IPS-18c (cell line): ENCODE data around the gene AGK.

Experiments
- H3K4me3 ChIP-seq: 2 replicates; pipeline ENCODE4 v1.7.0; 2013; ENCODE audit warnings: low read depth, mild to moderate bottlenecking, low read length, moderate library complexity; ENCODE audit not compliant: insufficient read depth
- H3K9me3 ChIP-seq: one replicate; pipeline ENCODE4 v1.6.1; 2013; ENCODE audit warnings: mild to moderate bottlenecking, low read length, moderate library complexity; ENCODE audit not compliant: control insufficient read depth, insufficient read depth

Gene AGK

DNA sequence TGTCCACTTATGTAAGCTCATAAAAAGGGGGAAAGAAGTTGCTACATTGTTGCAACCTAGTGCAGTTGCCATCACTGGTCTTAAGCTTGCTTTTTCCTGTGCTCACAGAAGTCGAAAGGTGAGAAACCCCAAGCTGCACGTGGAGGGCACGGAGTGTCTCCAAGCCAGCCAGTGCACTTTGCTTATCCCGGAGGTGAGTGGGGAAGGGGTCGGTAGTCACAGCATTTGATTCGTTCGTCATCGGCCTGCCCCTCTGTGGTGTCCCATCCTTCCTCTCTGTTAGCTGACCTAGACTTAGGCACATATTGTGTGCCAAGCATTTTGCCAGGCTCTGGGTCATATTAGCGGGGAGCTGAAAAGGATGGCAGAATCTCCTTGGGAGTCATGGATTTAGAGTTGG, 100.2 kb downstream of the AGK start:
- Histone ChIP-seq H3K4me3 (no peak overlapping the region), H3K9me3 (no peaks in the 10 kb centered on the region)

DNA sequence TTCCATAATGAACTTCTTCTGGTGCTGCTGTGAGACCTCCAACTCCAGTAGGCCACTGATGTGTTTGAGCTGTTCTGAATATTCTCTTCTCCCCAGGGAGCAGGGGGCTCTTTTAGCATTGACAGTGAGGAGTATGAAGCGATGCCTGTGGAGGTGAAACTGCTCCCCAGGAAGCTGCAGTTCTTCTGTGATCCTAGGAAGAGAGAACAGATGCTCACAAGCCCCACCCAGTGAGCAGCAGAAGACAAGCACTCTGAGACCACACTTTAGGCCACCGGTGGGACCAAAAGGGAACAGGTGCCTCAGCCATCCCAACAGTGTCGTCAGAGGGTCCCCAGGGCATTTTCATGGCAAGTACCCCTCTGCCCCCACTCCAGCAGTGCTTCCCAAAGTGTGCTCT, 101.5 kb downstream of the AGK start:
- no peaks in the 10 kb centered on the region for H3K9me3 ChIP-seq
- no peak overlapping the region for H3K4me3 ChIP-seq

DNA sequence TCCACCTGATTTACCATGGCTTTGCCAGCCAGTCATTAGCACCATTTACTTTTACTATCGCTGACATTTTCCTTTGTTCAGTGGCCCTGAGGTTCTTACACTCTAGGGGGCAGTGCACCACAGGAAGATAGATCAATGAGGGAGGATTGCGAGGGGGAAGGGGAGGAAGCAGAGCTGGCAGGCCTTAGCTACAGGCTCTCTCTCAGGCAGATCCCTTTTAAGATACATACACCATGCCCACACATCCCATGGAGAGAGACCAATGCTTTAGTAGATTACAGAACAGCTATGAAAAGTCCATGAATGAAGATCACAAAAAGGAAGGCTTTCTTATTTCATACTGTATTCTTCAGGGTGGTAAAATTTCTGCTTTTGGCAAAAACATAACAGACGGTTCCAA, 103.3 kb downstream of the AGK start:
- Histone ChIP-seq H3K9me3 (no peaks in the 10 kb centered on the region), H3K4me3 (no peak overlapping the region)

DNA sequence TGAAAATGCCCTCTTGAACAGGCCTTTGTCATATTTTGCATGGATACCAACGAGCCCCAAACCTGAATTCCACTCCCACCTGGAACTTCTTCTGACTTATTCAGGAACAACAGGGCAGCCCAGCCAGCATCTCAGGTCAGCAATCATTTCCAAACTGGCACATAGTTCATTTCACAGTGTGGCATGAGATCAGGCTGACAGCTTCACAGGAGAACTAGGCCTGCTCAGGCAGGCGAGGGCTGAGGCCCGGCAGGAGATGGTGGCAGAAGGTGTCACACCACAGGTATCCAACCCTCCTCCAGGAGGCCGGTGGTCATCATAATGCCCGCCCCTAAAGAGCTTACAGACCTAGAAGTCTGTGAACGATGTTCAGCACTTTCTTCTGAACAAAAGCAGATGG, 108.3 kb downstream of the AGK start:
- Histone ChIP-seq H3K4me3 (no peak overlapping the region), H3K9me3 (no peaks in the 10 kb centered on the region)

DNA sequence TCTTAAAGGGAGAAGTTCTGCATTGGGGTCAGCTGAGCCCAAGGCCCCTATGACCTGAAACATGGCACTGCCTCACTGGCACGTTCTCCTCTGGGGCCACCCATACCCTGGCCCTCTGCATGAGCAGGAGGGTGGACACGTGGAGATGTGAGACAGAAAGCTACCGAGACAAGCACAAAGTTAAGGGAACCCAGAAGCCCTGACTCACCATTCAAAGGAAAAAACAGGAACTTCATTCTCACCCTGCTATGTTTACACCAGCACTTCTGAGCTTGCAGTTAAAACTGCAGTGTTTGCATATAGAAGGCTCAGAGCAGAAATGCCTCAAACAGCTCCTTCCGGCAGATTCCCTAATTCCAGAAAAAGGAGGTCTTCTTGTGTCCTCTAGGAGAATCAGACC, 109.0 kb downstream of the AGK start:
- Histone ChIP-seq H3K9me3 (no peaks in the 10 kb centered on the region), H3K4me3 (no peak overlapping the region)

DNA sequence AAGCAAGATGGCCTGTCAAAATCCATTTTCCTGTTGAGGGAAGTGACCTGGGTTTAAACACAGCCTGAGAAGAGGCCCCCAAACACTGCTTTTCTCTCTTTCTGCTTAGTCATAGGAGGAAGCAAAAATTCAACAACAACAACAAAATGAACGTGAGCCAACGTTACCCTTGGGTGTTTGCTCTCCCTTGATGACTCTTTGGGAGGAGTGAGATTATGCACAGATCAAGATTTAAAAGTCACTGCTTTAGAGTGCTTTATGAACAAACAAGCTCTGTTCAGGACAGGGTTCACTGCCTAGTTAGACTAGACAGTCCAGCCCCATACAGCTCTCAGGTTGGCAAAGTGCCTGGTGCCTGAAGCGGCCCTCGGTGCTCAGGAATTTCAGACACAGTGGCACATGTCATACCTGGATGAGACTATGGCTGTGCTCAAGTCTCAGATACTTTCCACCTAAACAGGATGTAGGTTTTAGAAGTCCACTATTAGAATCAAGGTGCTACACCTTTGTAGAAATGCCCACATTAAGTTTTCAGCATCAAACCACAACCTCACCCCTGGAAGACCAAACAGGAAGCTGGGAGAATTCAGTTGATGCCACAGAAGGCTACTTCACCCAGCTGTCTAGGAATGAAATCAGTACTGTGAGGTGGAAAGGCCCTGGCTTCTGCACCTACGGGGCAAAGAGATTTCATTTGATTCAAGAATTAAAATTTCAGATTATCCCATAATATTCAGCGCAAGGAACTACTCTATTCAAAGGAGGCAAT, 112.1 kb downstream of the AGK start:
- no peak overlapping the region for H3K4me3 ChIP-seq
- H3K9me3 ChIP-seq = no peaks in the 10 kb centered on the region

DNA sequence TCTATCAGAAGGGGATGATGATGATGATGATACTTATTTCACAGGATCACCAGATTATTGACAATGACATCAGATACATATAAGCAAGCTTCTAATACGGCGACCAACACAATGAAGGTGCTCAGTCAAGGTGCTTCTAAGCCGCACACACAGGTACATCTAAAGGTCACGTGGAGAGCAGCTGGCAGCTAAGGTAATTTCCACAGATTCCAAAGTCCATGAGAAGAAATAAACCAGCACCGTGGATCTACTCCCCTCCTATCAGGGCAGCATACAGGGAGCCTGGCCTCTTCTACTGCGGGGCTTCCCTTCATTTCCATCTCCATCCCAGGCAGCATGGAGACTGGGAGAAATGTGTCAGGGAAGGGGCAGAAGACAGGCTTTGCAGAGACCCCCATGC, 113.2 kb downstream of the AGK start:
- Histone ChIP-seq H3K4me3 (no peak overlapping the region), H3K9me3 (no peaks in the 10 kb centered on the region)

DNA sequence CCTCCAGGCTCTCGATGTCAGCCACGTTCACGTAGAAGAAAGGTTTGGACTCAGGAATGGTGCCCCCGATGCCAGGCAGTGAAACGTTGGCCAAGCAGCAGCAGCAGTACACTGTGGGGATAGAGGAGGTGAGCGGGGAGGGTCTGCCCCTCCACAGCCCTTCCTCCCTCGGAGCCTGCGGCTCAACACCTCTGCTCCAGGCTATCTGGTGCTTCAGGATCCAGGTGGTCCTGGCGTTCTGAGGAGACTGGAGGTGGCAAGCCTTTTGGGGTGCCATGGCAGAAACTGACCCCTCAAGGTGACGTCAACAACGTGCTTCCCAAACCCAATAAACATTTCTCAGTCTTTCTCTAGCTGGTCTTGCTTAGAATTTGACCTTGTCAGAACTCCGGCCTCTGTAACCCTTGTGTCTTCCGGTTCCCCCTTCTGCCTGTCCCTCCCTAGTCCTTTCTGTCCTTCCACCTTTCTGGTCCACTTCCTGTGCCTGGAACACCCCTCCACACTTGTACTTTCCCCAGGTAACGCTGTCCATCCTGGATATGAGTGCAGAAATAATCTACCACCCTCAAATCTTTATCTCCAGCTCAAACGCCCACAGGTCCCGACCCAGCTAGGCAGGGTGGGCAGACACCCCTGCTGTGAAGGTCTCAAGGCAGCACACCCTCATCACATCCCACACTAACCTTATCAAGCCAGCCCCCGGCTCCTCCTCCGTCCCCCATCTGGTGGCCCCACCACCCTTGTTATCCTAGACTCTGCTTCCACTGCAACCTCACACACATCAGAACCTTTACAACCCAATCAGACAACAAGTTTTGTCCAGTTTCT, 114.2 kb downstream of the AGK start:
- Histone ChIP-seq H3K4me3 (no peak overlapping the region), H3K9me3 (no peaks in the 10 kb centered on the region)

DNA sequence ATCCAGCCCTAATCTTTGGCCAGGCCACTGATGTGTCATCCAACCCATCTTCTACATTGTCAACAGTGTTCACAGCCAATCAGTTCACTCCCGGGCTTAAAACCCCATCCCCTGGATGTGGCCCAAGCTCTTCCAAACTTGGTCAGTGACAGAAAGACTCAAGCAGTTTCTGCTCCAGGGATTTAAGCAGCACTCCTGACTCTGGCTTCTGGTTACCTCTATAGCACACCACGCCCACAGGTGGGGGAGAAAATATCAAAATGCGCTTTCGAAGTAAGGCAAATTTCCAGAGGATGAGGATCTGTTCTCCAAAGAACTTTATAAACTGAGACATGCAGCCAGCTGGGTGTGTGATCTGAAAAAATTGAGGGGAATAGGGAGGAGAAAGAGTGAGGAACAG, 114.9 kb downstream of the AGK start:
- H3K9me3 ChIP-seq = no peaks in the 10 kb centered on the region
- no peak overlapping the region for H3K4me3 ChIP-seq

DNA sequence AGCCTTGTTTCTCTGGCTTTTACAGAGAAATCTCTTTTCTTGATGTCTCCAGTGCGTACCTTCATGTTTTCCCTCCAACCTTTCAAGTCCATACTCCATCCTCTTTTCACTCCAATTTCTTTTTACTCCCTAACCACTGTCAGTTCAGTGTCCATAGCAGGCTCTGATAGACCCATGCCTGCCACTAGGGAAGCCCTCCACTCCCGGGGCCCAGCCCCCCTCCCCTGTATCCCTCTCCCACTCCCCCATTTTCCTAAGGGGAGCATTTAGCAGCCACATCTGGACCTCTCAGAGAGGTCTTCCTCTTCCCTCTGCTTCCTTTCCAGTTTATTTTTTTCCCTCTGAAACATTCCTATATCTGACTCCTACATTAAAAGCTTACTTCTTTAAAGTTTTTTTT, 117.6 kb downstream of the AGK start:
- no peak overlapping the region for H3K4me3 ChIP-seq
- H3K9me3 ChIP-seq = peaks cover 2% of the 10 kb centered on the region

DNA sequence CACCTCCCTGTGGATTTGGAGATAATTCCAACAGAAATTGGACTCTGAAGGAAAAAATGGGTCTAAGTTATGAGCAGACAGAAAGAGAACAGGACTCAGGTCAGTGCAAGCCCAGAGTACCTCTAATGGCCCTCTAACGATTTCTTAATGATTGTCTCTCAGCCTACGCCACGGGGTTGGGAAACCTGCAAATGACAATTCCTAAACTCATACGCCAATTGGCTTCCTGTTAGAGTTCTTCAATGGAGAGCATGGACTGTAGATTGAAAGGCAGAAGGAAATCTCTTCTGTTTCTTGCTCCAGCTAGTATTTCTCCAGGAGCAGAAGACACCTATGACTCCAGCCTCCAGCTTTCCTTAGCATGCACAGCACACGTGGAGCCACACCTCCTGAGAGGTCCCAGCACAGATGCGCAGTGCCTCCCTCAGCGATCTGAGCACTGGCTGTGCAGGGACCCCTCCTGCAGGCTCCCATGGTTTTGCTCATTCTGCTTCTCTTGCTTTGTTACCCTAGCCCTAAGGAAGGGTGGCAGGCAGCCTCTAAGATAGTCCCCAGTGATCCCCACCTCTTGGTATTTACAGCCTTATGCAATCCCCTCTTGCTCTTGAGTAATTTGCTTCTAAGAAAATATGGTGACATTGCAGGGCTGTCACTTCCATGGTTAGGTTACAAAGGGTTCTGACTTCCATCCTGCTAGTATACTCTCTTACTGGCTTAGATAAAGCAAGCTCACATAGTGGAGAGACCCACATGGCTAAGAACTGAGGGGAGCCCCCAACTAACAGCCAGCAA, 120.7 kb downstream of the AGK start:
- H3K9me3 ChIP-seq = peaks cover 2% of the 10 kb centered on the region
- H3K4me3 ChIP-seq = no peak overlapping the region

DNA sequence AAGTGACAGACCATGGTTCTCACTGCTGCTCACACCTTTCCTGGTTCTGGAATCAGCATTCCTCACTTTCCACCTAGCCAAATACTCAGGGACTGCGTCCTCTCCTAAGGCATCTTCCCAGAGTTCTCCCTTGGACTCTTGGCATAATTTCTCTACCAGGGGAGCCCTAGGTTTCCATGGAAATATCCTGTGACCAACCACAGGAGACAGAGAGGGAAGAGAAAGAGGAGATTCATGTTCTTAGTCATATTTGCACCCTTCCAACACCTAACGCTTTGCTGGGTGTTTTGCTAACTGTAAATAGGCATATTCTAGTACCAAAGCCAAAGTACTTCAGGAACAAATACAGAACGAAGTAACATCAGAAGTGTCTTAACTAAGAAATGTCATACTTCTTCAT, 122.1 kb downstream of the AGK start:
- Histone ChIP-seq H3K4me3 (no peak overlapping the region), H3K9me3 (peaks cover 2% of the 10 kb centered on the region)

DNA sequence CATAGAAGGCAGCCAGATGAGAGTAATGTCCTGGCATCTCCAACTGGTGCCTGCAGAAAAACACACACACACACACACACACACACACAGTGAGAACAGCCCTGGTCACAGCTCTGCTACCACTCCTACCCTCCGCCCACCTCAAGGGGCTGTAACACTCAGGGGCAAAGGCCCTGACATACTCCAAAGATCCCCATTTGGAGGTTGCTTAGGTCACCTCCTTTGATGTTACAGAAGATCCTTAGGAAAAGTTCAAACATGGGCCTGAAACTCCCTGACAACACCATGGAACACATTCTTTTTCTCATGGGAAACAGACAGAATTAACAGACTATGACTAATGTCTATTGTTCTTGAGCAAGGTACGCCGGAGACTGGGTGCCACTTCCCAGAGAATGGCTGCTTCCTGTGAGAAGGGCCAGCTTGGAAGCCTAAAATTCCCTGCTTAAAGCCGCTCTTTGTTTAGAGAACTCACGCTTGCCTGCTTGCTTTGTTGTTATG, 123.0 kb downstream of the AGK start:
- Histone ChIP-seq H3K9me3 (peaks cover 2% of the 10 kb centered on the region), H3K4me3 (no peak overlapping the region)

DNA sequence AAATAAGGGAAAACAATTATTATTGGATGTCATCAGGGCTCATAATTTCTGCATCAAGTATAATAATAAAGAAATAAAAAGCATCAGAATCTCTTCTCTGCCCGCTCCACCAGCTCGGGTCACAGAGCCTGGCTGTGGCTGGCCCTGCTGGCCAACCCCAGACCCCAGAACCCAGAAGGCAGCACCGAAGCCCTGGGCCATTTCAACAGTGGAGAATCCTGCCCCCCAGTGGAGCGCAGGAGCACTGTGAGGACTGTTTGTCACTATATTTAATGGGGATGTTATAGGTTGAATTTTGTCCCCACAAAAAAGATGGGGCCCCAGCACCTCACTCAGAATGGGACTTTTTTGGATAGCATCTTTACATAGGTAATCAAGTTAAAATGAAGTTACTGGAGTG, 123.5 kb downstream of the AGK start:
- Histone ChIP-seq H3K9me3 (peaks cover 2% of the 10 kb centered on the region), H3K4me3 (no peak overlapping the region)

DNA sequence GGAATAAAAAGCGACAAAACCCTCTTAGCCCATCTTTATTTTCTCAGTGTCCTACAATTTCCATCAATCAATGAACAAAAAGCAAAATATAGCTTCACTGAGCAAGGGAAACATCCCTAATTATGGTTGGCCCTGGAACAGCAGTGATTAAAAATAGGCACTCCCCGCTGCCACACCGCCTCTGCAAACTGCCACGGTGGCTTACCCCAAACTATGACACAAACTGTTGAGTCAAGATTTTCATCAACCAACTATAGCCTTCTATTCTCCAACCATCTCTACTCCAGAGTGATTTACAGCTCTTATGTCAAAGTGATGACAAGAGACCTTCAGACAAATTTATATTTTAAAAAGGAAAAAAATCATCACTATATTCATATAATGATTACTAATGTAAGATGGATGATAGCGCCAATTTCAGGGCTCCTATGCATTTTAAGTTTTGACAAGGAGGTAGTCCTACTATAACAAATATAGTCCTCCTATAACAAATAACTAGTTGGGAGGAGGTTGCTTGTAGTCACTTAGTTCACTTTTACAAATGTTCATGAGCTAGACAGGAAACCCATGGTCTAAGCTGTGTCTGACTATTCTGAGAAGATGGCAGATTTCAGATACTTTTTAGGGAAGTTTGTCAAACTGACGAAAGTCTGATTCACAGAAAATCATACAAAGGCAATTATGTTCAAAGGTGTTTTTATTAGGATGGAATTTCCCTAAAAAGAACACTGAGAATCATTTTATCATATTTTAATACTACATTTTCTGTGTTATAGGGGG, 124.4 kb downstream of the AGK start:
- H3K9me3 ChIP-seq = peaks cover 2% of the 10 kb centered on the region
- no peak overlapping the region for H3K4me3 ChIP-seq

DNA sequence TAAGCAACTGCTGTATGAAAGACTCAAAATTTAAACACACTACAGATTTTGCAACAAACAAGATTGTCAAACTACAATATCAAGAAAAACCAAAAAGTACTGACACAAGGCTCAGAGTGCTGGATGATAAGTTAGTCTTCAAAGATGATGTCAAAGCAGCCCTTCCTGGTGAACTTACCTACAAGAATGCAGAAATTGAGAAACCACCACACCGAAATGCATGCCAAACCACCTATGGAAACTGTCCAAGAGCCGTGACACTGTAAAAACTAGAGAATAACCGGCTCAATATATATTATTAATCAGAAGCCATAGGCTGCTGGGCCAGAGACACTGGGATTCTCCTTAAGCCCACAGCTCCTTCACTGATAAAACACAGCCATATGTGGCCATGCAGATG, 125.4 kb downstream of the AGK start:
- peaks cover 2% of the 10 kb centered on the region for H3K9me3 ChIP-seq

DNA sequence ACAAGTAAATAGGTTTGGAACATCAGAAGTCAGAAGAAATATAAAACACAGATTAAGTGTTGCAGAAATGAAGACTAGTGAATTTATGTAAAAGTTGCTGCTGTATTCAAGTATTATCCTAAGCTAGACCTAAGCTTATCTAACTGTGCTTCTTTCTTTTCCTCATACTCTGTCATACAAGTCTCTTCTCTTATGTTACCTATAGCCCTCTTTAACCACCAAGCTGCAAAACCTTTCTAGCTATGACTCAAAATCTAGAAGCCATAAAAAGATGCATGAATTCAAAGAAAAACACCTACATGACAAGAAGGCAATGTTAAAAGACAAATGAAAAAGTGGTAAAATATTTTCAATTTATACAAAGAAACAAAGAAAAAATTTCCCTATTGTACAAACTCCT, 127.8 kb downstream of the AGK start:
- H3K4me3 ChIP-seq = no peak overlapping the region
- no peaks in the 10 kb centered on the region for H3K9me3 ChIP-seq

More for the DNA sequence above, 125.4 kb downstream of the AGK start:
- no peak overlapping the region for H3K4me3 ChIP-seq
